ENCODE measurements around the gene BBS9. TPM values are rescaled to one million over a fixed set of nuclear protein-coding genes. Genes with fewer than 3 reads are reported as not detected.

BBS9 gene
- total RNA-seq, 4 donors from 2014 or later = 8.6 to 22.5 (median 15.8) TPM

DNA sequence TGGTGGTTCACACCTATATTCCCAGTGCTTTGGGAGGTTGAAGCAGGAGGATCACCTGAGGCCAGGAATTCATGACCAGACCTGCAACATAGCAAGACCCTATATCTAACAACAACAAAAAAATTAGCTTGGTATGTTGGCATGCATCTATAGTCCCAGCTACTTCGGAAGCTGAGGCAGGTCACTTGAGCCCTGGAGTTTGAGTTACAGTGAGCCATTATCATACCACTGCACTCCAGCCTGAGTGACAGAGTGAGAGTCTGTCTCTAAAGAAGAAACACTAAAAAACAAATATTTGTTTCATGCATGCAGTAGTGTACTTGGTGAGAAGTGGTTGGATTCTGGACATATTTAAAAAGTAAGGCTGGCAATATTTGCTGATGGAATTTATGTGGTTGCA lies 198.1 kb downstream of the BBS9 start:
- in situ Hi-C loops (cut with MboI; ENCODE audit: low pct_ligation_motif_present in 1 of 4, low pct_unique_long_range_greater_than_20kb in 1 of 4, low sequenced_read_pairs in 3 of 4) = no loop called here
- Histone ChIP-seq H3K27me3 (no peaks in the 10 kb centered on the region), H3K36me3 (no peaks in the 10 kb centered on the region), H3K9me3 (peaks cover 0 to 3% of the 10 kb centered on the region in 2 donors), H3K4me1 (no peaks in the 10 kb centered on the region), H3K4me3 (no peak overlapping the region), H3K27ac (no peak overlapping the region)
- intact Hi-C loops (cut with DNase I; ENCODE audit: low total_unique reads) = no loop called here
- TF ChIP-seq EP300 (IDR thresholded peaks at IDR 0.05; ENCODE audit: low read depth) (no peak), POLR2AphosphoS5 (IDR thresholded peaks at IDR 0.05) (no peak), POLR2A (IDR thresholded peaks at IDR 0.05) (no peak), CTCF (IDR thresholded peaks at IDR 0.05) (no peak)
- DNase-seq = no peak
- WGBS, 2 donors (ENCODE audit: low coverage in 1 of 2) = 92% methylated on average over 1 of the region's 1 CpG; no CpG with 5 or more reads in 1 of the 2 donors

DNA sequence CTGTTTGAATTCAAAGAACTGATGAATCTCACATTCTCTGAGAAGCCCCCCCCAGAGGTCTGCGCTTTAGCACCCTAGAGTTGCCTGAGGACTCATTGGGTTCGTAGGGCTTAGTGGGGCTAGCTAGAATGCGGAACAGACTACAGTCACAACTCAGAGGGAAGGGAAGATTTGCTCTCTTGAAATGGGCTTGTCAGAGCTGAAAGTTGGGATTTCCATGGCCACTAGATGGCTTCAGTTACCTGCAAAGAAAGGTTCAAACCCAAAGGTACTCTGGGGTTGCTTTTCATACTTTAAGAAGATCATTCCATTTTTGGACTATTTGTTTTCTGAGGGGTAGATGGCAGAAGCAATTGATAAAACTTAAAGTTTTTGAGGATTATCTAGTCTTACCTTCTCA lies 205.0 kb downstream of the BBS9 start:
- in situ Hi-C loops (cut with MboI; ENCODE audit: low pct_ligation_motif_present in 1 of 4, low pct_unique_long_range_greater_than_20kb in 1 of 4, low sequenced_read_pairs in 3 of 4) (no loop called here), intact Hi-C loops (cut with DNase I; ENCODE audit: low total_unique reads) (no loop called here)
- 80 to 83% methylated on average over 2 to 3 of the region's 3 CpGs for WGBS, 2 donors (ENCODE audit: low coverage in 1 of 2)
- Histone ChIP-seq H3K27ac (no peak overlapping the region), H3K36me3 (no peaks in the 10 kb centered on the region), H3K9me3 (no peaks in the 10 kb centered on the region), H3K4me3 (no peak overlapping the region), H3K27me3 (no peaks in the 10 kb centered on the region), H3K4me1 (no peaks in the 10 kb centered on the region)
- no peak for DNase-seq
- TF ChIP-seq POLR2AphosphoS5 (IDR thresholded peaks at IDR 0.05) (no peak), CTCF (IDR thresholded peaks at IDR 0.05) (peak in 2 of 5 experiments; percentile 13 to 19), EP300 (IDR thresholded peaks at IDR 0.05; ENCODE audit: low read depth) (no peak), POLR2A (IDR thresholded peaks at IDR 0.05) (no peak)

DNA sequence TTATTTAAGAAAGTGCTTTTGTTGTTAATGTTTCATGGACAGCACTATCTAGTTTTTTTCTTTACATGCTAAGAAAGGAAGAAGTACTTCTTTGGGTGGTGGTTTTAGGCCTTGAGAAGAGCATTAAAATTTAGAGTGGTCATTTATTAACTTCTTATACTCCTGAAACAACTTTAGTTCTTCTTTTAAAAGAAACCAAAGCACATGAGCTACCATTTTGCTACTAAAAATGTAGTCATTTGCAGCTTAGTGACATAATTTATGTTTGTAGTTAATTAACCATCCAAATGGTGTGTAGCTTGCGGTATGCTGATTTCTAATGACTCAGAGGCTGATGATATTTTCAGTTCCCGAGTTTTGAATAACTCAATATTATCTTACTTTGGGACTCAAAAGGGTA lies 207.5 kb downstream of the BBS9 start:
- no peaks in the 10 kb centered on the region for H3K36me3 ChIP-seq
- H3K27me3 ChIP-seq = no peaks in the 10 kb centered on the region
- H3K27ac ChIP-seq = no peak overlapping the region
- intact Hi-C loops (cut with DNase I; ENCODE audit: low total_unique reads) (no loop called here), in situ Hi-C loops (cut with MboI; ENCODE audit: low pct_ligation_motif_present in 1 of 4, low pct_unique_long_range_greater_than_20kb in 1 of 4, low sequenced_read_pairs in 3 of 4) (no loop called here)
- H3K4me1 ChIP-seq = no peaks in the 10 kb centered on the region
- no peak for DNase-seq
- H3K9me3 ChIP-seq = no peaks in the 10 kb centered on the region
- 87 to 94% methylated on average over 2 of the region's 2 CpGs for WGBS, 2 donors (ENCODE audit: low coverage in 1 of 2)
- no peak overlapping the region for H3K4me3 ChIP-seq
- TF ChIP-seq CTCF (IDR thresholded peaks at IDR 0.05) = no peak
- TF ChIP-seq EP300 (IDR thresholded peaks at IDR 0.05; ENCODE audit: low read depth) = no peak
- no peak for TF ChIP-seq POLR2AphosphoS5 (IDR thresholded peaks at IDR 0.05)
- TF ChIP-seq POLR2A (IDR thresholded peaks at IDR 0.05) = no peak

- no peaks in the 10 kb centered on the region for H3K27me3 ChIP-seq
- no peak overlapping the region for H3K4me3 ChIP-seq
- in situ Hi-C loops (cut with MboI; ENCODE audit: low pct_ligation_motif_present in 1 of 4, low pct_unique_long_range_greater_than_20kb in 1 of 4, low sequenced_read_pairs in 3 of 4) (no loop called here), intact Hi-C loops (cut with DNase I; ENCODE audit: low total_unique reads) (no loop called here)
- no peak for TF ChIP-seq CTCF (IDR thresholded peaks at IDR 0.05)
- TF ChIP-seq POLR2A (IDR thresholded peaks at IDR 0.05) = no peak
- TF ChIP-seq POLR2AphosphoS5 (IDR thresholded peaks at IDR 0.05) = no peak
- no peak for TF ChIP-seq EP300 (IDR thresholded peaks at IDR 0.05; ENCODE audit: low read depth)
- WGBS, 2 donors (ENCODE audit: low coverage in 1 of 2) = 79% methylated on average over 3 of the region's 3 CpGs; no CpG with 5 or more reads in 1 of the 2 donors
- H3K4me1 ChIP-seq = no peaks in the 10 kb centered on the region
- H3K27ac ChIP-seq = no peak overlapping the region
- H3K36me3 ChIP-seq = no peaks in the 10 kb centered on the region
- no peaks in the 10 kb centered on the region for H3K9me3 ChIP-seq
- DNase-seq = no peak
These were observed 209.9 kb downstream of the BBS9 start for GRCh38 chr7:33339074-33339790.
